Bronchus fibroblast of lung (primary cell): Measurements from ENCODE around the gene PLEKHG3. TPM values are rescaled to one million over a fixed set of nuclear protein-coding genes. Genes with fewer than 3 reads are reported as not detected.

Experiments used
- total RNA-seq: library from RNA; depleted of rRNA; stranded (reverse); fragments of >200 nt; gene quantifications from 2 replicates; pipeline ENCODE4 v1.2.3, GENCODE V29; 2015

The PLEKHG3 gene
- total RNA-seq = 3.4 and 9.1 TPM in 2 replicates

DNA sequence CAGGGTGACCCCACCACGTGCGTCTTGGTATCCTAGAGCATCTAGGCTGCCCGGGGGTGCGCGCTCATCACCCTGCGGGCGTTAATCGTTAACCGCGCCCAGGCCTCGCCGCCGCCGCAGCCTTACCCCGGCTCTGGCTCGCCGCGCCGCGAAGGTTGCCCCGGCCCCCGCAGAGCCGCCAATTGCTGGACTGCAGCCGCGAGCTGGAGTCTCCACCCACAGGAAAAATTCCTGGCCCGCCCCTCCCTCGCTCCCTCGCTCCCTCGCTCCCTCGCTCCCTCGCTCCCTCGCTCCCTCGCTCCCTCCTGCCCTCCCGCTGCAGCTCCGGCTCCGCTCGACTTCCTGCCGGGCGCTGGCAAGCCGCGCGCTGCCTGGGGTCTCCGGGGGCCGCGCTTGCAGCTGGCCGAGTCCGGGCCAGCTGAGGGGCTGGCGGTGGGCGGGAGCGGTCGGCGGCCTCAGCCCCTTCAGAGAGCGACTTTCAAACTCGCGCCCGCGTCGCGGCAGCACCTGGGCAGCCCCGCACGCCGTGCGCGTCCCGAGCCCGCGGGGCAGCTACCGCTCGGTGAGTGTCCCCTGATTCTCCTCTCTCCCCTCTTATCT is at the start of gene PLEKHG3:
PLEKHG3 (plus strand) TSS at position 282 of the 600 bp plus-strand sequence. CDS start 23,208 bp downstream, outside the sequence.

Other genes starting within 250 kb of the PLEKHG3 start
- gene AKAP5, start 238.9 kb upstream of the PLEKHG3 start, total RNA-seq = 0.15 and 0.17 TPM in 2 replicates
- 2.9 and 4.8 TPM in 2 replicates for gene ZBTB25, start 200.6 kb upstream of the PLEKHG3 start, total RNA-seq
- gene ZBTB1, start 199.7 kb upstream of the PLEKHG3 start, total RNA-seq = 14.4 and 18.7 TPM in 2 replicates
- 10.1 and 10.9 TPM in 2 replicates for gene HSPA2, start 163.7 kb upstream of the PLEKHG3 start, total RNA-seq
- 0.30 and 0.50 TPM in 2 replicates for gene PPP1R36, start 154.5 kb upstream of the PLEKHG3 start, total RNA-seq
- not detected in 2 replicates for gene SPTB, start 175.5 kb downstream of the PLEKHG3 start, total RNA-seq
- 27.4 and 37.0 TPM in 2 replicates for gene CHURC1, start 210.0 kb downstream of the PLEKHG3 start, total RNA-seq
- gene GPX2, start 238.3 kb downstream of the PLEKHG3 start, total RNA-seq = not detected in 2 replicates